IMR-90 (cell line): Measurements from ENCODE around the gene PTBP1. TPM values are rescaled to one million over a fixed set of nuclear protein-coding genes. Genes with fewer than 3 reads are reported as not detected.

Experiments
- ATAC-seq: fragments of 200-7000 bp; cut with Tn5 transposase; 2 replicates; pipeline ENCODE4 v1.9.1; 2020; ENCODE audit warnings: low read depth, mild to moderate bottlenecking, moderate library complexity
- BruUV-seq: library from RNA; stranded (reverse); fragments of 400-500 nt; replicated peaks from 2 replicates; lab custom pipeline; 2021; lab: Mats Ljungman, UMichigan
- CTCF ChIA-PET: fragments of 300-600 bp; formaldehyde crosslinking; extraction: SDS; loops from one replicate; lab custom pipeline; 2021; ENCODE audit warnings: antibody characterized with exemption; lab: Yijun Ruan, JAX
- POLR2A ChIA-PET: fragments of 300-600 bp; sonication (Branson Sonifier 250); formaldehyde crosslinking; loops from one replicate; lab custom pipeline; 2022; ENCODE audit warnings: antibody characterized with exemption; ENCODE audit not compliant: unreplicated experiment; lab: Charles Lee
- DNase-seq: peaks from one replicate; pipeline ENCODE4 v3.0.0; 2013
- H2AFZ ChIP-seq: replicated peaks from 2 replicates; pipeline ENCODE3; 2013; ENCODE audit warnings: low read length, mild to moderate bottlenecking; ENCODE audit not compliant: poor library complexity
- H2AK5ac ChIP-seq: 2 replicates; pipeline ENCODE4 v1.6.1; 2013; ENCODE audit warnings: low read depth, low read length, inconsistent platforms
- H2AK9ac ChIP-seq: replicated peaks from 2 replicates; pipeline ENCODE3; 2013; ENCODE audit warnings: mild to moderate bottlenecking, low read depth, low read length, moderate library complexity; ENCODE audit not compliant: poor library complexity
- H2BK120ac ChIP-seq: 2 replicates; pipeline ENCODE4 v1.6.1; 2013; ENCODE audit warnings: low read depth, low read length, inconsistent platforms
- H2BK15ac ChIP-seq: 3 replicates; pipeline ENCODE4 v1.6.1; 2013; ENCODE audit warnings: low read depth, low read length, inconsistent platforms
- H2BK20ac ChIP-seq: 2 replicates; pipeline ENCODE4 v1.6.1; 2013; ENCODE audit warnings: low read depth, mild to moderate bottlenecking, inconsistent platforms, low read length, moderate library complexity
- H2BK5ac ChIP-seq: 2 replicates; pipeline ENCODE4 v1.6.1; 2013; ENCODE audit warnings: mild to moderate bottlenecking, low read depth, low read length, inconsistent platforms; ENCODE audit not compliant: poor library complexity, severe bottlenecking
- H3K14ac ChIP-seq: replicated peaks from 2 replicates; pipeline ENCODE4 v1.6.1; 2013; ENCODE audit warnings: low read depth, low read length, inconsistent platforms
- H3K18ac ChIP-seq: 2 replicates; pipeline ENCODE4 v1.6.1; 2013; ENCODE audit warnings: low read depth, low read length, control low read depth
- H3K23ac ChIP-seq: 2 replicates; pipeline ENCODE4 v1.6.1; 2013; ENCODE audit warnings: low read depth, low read length, inconsistent platforms
- H3K27ac ChIP-seq: 2 replicates; pipeline ENCODE4 v1.5.1; 2013; ENCODE audit warnings: mild to moderate bottlenecking, control low read depth, low read length; ENCODE audit not compliant: insufficient read depth
- H3K27me3 ChIP-seq: 2 replicates; pipeline ENCODE4 v1.6.1; 2013; ENCODE audit warnings: low read length; ENCODE audit not compliant: control insufficient read depth, insufficient read depth
- H3K36me3 ChIP-seq: 2 replicates; pipeline ENCODE4 v1.6.1; 2013; ENCODE audit warnings: low read length, mixed read lengths; ENCODE audit not compliant: control insufficient read depth, insufficient read depth
- H3K4ac ChIP-seq: 2 replicates; pipeline ENCODE4 v1.6.1; 2013; ENCODE audit warnings: low read depth, low read length, inconsistent platforms
- H3K4me1 ChIP-seq: 2 replicates; pipeline ENCODE4 v1.6.1; 2013; ENCODE audit warnings: low read length, mixed read lengths; ENCODE audit not compliant: control insufficient read depth, insufficient read depth
- H3K4me2 ChIP-seq: 2 replicates; pipeline ENCODE4 v1.6.1; 2013; ENCODE audit warnings: low read depth, mild to moderate bottlenecking, control low read depth, low read length, moderate library complexity
- H3K4me3 ChIP-seq: 2 replicates; pipeline ENCODE4 v1.5.1; 2013; ENCODE audit warnings: low read depth, mild to moderate bottlenecking, control low read depth, low read length, moderate library complexity; ENCODE audit not compliant: insufficient read depth
- H3K56ac ChIP-seq: 2 replicates; pipeline ENCODE4 v1.6.1; 2013; ENCODE audit warnings: low read length, inconsistent platforms; ENCODE audit not compliant: insufficient read depth; ENCODE audit errors: extremely low read depth
- H3K79me1 ChIP-seq, 2 experiments: 2 replicates each; pipeline ENCODE4 v1.6.1; 2013; ENCODE audit warnings: low read length in 2 of 2, inconsistent platforms in 1 of 2, low read depth in 1 of 2
- H3K9ac ChIP-seq: 2 replicates; pipeline ENCODE4 v1.6.1; 2013; ENCODE audit warnings: low read depth, low read length, control low read depth
- H3K9me1 ChIP-seq: 2 replicates; pipeline ENCODE4 v1.6.1; 2013; ENCODE audit warnings: low read length, inconsistent platforms; ENCODE audit not compliant: insufficient read depth
- H3K9me3 ChIP-seq: 2 replicates; pipeline ENCODE4 v1.6.1; 2013; ENCODE audit warnings: low read length; ENCODE audit not compliant: control insufficient read depth, insufficient read depth
- H4K20me1 ChIP-seq: 2 replicates; pipeline ENCODE4 v1.6.1; 2013; ENCODE audit warnings: low read length, inconsistent platforms; ENCODE audit not compliant: insufficient read depth
- H4K5ac ChIP-seq: 2 replicates; pipeline ENCODE4 v1.6.1; 2013; ENCODE audit warnings: mild to moderate bottlenecking, low read depth, low read length, control low read depth
- H4K8ac ChIP-seq, 2 experiments: 2 replicates each; pipeline ENCODE4 v1.6.1; 2013; ENCODE audit warnings: low read depth in 2 of 2, low read length in 2 of 2, control low read depth in 1 of 2, inconsistent platforms in 1 of 2
- H4K91ac ChIP-seq: 2 replicates; pipeline ENCODE4 v1.6.1; 2013; ENCODE audit warnings: low read depth, low read length, inconsistent platforms; ENCODE audit not compliant: insufficient read depth
- MAZ ChIP-seq: IDR thresholded peaks from 2 replicates; pipeline ENCODE4 v1.6.1; 2012; ENCODE audit warnings: low read depth, mild to moderate bottlenecking, low read length, improper control_type of control experiment, moderate library complexity, borderline replicate concordance
- RAD21 ChIP-seq: IDR thresholded peaks from 2 replicates; pipeline ENCODE4 v1.6.1; 2012; ENCODE audit warnings: low read length, improper control_type of control experiment
- RCOR1 ChIP-seq: IDR thresholded peaks from 2 replicates; pipeline ENCODE4 v1.6.1; 2012; ENCODE audit warnings: mild to moderate bottlenecking, low read length, improper control_type of control experiment; ENCODE audit not compliant: insufficient replicate concordance
- WGBS, 2 experiments: methylation state at CpG; one replicate each; pipeline versions ENCODE4 v1.1.5 to v1.1.7; 2013; ENCODE audit warnings: missing lambda C conversion rate in 2 of 2; ENCODE audit not compliant: insufficient read length in 1 of 2; ENCODE audit errors: extremely low coverage in 2 of 2; 5-methylcytosine and 5-hydroxymethylcytosine counted together
- dilution Hi-C: fragments of 300-500 bp; cut with HindIII; formaldehyde crosslinking; loops from one replicate; pipeline ENCODE4 v1.14.3; 2018; ENCODE audit warnings: low sequenced_read_pairs; ENCODE audit not compliant: unreplicated experiment
- in situ Hi-C: fragments of 300-500 bp; cut with MboI; formaldehyde crosslinking; loops from 3 replicates; pipeline ENCODE4 v1.14.3; 2019; ENCODE audit warnings: low sequenced_read_pairs, inconsistent platforms, mixed read lengths
- intact Hi-C: fragments of 100-400 bp; cut with micrococcal nuclease; formaldehyde crosslinking; loops from 2 replicates; pipeline ENCODE4 v1.10.0; 2022
- polyA plus RNA-seq, 3 experiments: library from polyadenylated mRNA; depleted of rRNA; stranded (reverse); fragments of >200 nt; gene quantifications; 2 replicates each; pipeline ENCODE4 v1.2.3, GENCODE V29; 2012; ENCODE audit warnings: low replicate concordance in 1 of 3
- total RNA-seq: library from RNA; depleted of rRNA; stranded (reverse); fragments of >200 nt; gene quantifications from 2 replicates; pipeline ENCODE4 v1.2.3, GENCODE V29; 2012
- TF ChIP-seq, protein P1 (sequence below): fragments of 150-350 bp; IDR thresholded peaks from 2 replicates; pipeline ENCODE4 v1.6.1; 2017; ENCODE audit warnings: mild to moderate bottlenecking, antibody characterized with exemption, low read length, low read depth

PTBP1 gene
- total and polyA plus RNA-seq, 2 of the 4 experiments (the other 2 are of a cell fraction), result 146 to 269 TPM

DNA sequence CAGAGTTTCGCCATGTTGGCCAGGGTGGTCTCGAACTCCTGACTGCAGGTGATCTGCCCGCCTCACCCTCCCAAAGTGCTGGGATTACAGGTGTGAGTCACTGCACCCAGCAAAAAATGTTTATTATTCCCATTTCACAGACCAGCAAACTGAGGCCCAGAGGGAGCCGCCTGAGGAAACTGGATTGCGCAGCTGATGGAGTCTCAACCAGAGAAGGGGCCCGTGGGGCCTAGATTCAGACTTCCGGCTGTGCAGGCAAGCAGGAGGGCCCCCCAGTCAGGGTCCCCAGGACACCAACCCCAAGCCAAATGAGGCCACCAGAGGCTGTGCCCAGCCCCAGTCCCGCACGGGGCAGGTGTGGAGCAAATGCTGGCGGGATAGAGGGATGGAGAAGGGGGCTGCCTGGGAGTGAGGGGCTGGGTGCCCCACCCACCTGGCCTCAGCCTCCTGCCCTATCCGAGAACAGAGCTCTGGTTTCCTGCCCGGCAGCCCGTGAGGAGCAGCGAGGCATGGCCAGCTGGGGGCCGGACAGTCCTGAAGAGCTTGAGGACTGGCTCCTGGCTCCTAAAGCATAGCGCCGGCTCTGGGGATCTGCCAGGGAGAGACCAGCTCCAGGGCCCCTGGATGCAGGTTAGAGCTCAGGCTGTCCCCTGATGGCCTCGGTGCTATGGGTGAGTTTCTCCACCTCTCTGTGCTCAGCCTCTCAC lies 24.4 kb upstream of the PTBP1 start (continued):
- no peak for TF ChIP-seq MAZ

GRCh38 chr19:776549-776948 lies 20.7 kb upstream of the PTBP1 start:
- Histone ChIP-seq H3K27me3 (no peaks in the 10 kb centered on the region), H3K9me3 (no peaks in the 10 kb centered on the region), H3K56ac (no peak overlapping the region), H3K4me3 (no peak overlapping the region), H4K20me1 (peaks cover 3% of the 10 kb centered on the region; the same call in 1 of the 2 replicates), H4K5ac (no peak overlapping the region), H2AK9ac (no peak overlapping the region), H2BK5ac (no peak overlapping the region), H2AK5ac (no peak overlapping the region), H3K14ac (no peak overlapping the region), H3K9me1 (peaks cover 8% of the 10 kb centered on the region), H2BK15ac (no peak overlapping the region), H3K79me1 (peaks cover 0 to 12% of the 10 kb centered on the region in 2 experiments; a peak in 2 of 4 replicates), H3K4me1 (peaks cover 6% of the 10 kb centered on the region), H3K18ac (no peak overlapping the region), H3K9ac (no peak overlapping the region), H3K4me2 (no peak overlapping the region), H3K23ac (no peak overlapping the region), H3K27ac (no peak overlapping the region), H2BK20ac (no peak overlapping the region), H2AFZ (peak overlapping the region; percentile 3), H3K36me3 (no peaks in the 10 kb centered on the region), H4K91ac (no peak overlapping the region), H2BK120ac (no peak overlapping the region), H3K4ac (no peak overlapping the region), H4K8ac (no peak overlapping the region)
- 81% methylated on average over 13 of the region's 18 CpGs; no CpG with 5 or more reads in 1 of the 2 experiments for WGBS, 2 experiments
- dilution Hi-C loops (no loop called here), intact Hi-C loops (loop anchor here (5.0 kb wide), 1 partner anchor 206 kb away; the partner anchor contains the start of gene WDR18), in situ Hi-C loops (loop anchor here (5.0 kb wide), 1 partner anchor 146 kb away; no protein-coding TSS in a partner anchor)
- no peak for ATAC-seq
- POLR2A ChIA-PET, result no interaction called here
- BruUV-seq, result no TSS peak
- TF ChIP-seq RCOR1 (no peak), RAD21 (no peak)
- TF ChIP-seq, protein P1, sequence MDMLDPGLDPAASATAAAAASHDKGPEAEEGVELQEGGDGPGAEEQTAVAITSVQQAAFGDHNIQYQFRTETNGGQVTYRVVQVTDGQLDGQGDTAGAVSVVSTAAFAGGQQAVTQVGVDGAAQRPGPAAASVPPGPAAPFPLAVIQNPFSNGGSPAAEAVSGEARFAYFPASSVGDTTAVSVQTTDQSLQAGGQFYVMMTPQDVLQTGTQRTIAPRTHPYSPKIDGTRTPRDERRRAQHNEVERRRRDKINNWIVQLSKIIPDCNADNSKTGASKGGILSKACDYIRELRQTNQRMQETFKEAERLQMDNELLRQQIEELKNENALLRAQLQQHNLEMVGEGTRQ, result no peak
- CTCF ChIA-PET, result no interaction called here
- no peak for DNase-seq
